HG03175 (cell line): ENCODE results near the gene HTRA3.

Experiments
- ATAC-seq: cut with Tn5 transposase; IDR thresholded peaks from one replicate; pipeline ENCODE4 v1.9.1; 2021; ENCODE audit warnings: mild to moderate bottlenecking, moderate library complexity; ENCODE audit not compliant: unreplicated experiment

The HTRA3 gene

DNA sequence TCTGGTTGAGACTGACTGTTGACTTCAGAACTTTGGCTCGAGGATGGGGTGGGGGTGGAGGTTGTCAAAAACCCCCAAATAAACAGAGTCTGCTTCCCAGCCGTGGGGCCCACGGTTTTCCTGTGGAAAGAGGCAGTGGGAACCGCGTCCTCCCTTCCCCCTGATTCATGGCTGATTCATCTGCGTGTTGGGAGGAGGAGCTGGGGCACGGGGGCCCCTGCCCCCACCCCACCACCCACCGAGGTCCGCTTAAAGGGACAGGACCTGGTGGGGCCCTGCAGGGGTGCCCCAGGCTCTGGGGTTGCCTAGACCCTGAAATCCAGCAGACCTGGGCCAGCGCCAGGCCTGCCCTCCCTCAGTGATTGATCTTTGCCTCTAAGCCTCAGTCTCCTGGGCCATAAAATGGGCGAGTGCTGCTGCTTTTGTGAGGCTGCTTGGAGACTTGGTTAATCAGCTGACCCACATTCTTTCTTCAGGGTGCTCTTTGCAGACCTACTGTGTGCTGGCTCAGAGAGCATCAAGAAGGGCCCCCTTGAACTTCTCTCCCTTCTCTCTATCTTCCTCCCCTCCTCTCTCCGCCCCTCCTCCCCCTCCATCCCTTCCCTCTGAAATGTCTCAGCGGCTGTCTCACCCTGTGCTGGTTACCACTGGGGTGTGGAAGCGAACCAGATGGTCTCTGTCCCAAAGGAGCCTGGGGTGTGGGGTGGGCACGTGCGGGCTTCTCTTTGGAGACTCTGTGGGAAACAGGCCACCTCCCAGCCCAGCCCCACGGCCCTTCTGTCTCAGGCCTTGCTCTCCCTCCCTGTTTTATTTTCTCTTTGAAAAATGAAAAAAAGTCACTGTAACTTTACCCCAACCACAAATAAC is 9.1 kb downstream of the HTRA3 start:
- ATAC-seq: no peak

DNA sequence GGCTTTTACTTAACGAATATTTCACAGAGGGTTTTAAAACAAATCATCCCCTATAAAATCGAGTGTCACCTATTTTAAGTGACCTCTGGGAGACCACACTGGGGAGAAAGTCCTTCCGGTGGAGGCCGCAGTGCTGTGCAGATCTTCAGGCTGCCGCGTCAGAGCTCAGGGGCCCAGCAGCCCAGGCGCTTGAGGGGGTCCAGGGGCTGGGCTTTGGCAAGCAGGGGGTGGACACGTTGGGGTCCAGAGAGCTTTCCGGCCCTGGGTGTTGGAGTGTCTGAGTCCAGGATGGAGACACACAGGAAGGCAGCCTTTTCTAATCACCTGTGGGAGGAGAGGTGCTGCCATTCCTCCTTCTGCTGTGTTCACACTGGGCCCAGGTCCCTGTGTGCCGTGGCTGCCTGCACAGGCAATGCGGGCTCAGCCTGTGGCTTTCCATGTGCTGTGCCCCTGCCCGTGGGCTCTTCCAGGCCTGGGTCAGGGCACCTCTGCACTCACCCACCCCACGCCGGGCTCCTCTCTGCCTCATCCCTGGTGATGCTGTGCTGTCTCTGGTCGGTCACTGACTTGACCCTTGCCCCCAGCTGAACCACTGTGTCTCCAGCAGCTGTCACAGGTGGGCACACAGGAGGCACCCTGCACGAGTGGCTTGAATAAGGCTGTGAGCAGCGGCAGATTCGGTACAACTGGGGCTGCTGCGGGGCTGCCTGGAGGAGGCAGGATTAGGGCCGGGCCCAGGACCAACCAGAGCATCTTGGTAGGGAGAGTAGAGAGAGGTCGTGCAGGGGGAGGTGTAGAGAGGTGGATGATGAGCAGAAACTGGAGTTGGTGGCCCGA is 10.0 kb downstream of the HTRA3 start:
- ATAC-seq: no peak

DNA sequence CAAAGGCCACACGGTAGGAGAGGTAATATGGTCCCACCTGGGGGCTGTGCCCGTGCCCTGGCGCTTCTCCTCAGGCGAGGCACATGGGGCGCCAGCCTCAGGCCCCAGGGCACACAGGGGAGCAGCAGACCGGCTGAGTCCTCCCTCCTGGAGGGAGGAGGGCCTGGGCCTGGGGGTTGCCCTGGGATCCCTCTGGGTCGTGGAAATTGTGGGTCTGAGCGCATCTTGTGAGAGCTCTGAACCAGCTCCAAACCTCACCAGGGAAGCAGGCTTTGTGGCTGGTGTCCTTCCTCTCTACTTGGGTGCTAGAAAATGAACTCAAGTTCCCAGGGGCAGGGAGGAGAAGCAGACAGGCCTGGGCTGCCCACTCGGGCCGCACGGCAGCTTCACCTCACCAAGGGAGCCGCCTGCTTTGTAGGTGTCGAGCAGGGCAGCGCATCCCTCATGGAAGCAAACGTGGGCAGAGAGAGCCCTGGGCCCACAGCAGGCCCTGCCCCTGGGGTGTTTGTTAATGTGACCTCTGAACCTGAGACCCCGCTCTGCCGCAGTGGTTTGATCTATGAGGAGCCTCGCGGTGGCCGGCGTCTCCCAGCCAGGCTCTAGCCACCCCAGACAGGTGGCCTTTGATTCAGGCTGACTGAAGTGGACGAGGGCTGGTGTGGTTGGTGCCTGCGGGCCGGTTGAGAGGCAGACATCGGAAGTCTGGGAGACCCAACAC is 10.8 kb downstream of the HTRA3 start:
- ATAC-seq: no peak

DNA sequence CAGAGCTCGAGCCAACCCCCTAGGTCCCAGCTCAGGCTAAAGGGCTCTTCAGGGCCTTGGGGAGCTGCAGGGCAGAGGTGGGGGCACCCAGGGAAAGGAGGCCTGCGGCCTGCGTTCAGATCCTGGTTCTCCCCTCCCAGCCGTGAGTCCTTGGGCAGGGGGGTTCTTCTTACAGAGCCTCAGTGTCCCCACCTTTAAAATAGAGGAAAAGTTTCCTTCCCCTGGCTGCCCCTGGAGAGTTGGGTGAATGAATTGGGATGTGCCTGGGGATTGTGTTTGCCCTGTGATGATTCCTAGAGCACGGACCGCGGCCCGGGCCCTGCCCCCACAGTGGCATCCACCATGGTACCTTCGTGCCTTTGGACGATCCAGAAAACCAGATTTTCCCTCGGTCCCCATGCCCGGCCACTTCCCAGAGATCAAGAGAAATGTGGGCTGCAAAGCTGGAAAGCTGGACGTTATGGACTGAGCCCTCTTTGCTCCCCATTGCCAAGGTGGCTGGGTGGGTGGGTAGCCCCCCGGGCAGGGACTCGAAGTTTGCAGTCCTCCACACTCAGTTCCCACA is 11.4 kb downstream of the HTRA3 start:
- ATAC-seq: no peak

DNA sequence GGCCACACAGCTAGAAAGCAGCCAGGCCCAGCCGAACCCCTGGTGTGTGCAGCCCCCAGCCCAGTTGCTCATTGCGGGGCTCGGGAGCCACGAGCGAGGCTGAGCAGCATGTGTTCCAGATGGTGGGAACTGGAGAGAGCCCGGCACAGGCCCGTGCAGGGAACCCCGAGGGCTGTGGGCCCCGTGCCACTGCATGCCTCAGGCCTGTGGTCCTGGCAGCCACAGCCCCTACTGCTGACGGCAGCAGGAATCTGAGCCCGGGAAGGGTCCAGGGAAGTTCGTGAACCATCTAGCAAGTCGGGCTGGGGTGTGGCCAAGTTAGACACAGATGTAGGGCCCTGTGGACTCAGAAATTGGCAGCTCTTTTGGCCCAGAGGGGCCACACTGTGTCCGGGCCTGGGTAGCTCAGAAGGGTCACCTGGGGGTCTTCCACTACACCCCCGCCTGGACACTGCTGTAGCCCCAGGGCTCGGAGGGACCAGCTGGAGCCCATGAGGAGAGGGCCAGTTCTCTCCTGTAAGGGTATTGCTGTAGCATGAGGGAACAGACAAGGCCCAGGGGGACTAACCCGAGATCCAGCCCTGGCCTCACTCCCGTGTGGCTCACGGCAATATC is 12.1 kb downstream of the HTRA3 start:
- no peak for ATAC-seq

DNA sequence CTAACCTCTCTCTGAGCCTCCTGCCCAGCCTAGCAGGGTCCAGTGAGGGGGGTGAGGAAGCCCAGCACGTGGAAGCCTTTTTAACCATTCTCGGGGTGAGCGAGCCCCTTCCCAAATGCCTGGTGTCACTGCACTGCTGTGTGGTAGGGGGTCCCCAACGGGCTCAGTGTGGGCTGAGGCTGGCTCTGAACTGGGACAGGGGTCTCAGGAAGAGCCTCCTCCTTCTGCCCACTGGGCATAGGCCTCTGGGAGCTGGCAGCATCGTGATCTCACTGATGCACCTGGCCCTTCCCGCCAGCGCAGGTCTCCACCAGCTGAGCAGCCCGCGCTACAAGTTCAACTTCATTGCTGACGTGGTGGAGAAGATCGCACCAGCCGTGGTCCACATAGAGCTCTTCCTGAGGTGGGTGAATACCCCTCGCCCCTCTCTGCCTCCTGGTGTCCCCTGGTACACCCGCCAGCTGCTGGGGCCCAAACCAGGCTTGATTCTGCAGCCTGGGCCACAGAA is 12.6 kb downstream of the HTRA3 start:
- ATAC-seq: no peak

DNA sequence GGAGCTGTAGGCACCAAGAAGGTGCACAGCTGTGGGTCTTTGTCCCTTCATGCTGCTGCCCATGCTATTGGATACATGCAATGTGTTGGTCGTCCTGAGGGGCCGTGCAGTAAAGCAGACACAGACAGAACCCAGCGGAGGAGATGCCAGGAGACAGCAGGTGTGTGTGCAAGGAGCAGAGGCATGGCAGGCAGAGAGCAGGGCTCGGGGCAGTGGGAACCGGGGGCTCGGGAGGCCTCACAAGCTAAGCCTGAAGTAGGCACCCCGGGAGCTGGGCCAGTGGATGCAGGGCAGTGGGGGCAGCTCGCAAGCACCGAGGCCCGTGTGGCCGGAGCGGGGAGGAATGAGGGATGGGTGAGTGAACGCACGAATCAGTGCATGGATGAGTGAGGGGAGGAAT is 13.2 kb downstream of the HTRA3 start:
- ATAC-seq: no peak

DNA sequence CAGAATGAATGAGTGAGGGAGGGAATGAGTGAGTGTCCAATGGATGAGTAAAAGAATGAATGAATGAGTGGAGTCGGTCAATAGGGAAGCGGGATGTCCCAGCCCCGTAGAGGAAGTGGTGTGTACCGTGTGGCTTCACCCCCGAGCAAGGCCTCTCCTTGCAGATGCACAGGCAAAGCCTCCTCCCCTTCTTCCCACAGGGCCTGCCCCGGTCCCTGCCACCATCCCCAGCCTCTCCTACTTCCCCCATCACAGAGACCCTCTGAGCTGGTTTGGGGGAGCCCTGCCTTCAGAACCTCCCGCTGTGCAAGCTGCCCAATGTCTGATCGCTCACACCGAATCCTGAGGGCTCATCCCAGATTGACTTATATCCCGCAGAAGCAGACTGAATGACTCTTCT is 13.6 kb downstream of the HTRA3 start:
- no peak for ATAC-seq

DNA sequence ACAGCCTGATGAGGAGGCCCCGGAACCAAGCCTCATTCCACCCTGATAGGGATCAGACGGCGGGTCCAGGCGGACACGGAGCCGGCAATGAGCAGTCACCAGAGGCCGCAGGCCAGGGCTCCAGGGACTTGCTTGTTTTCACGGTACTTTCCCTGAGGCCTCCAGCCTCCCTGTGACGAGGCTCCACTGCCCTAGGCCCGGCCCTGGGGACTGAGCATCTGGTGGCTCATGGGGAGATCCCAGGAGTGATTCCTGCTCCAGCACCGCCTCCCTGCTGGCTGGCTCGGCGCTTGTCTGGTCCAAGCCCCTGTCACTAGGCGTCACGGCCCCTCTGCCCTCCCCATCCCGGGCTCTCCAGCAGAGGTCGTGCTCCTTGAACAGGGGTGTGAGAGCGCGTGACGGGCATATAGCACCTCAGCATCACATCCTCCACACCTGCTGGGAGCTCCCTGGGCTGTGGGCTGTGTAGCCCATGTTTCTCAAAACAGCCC is 14.1 kb downstream of the HTRA3 start:
- ATAC-seq: no peak

DNA sequence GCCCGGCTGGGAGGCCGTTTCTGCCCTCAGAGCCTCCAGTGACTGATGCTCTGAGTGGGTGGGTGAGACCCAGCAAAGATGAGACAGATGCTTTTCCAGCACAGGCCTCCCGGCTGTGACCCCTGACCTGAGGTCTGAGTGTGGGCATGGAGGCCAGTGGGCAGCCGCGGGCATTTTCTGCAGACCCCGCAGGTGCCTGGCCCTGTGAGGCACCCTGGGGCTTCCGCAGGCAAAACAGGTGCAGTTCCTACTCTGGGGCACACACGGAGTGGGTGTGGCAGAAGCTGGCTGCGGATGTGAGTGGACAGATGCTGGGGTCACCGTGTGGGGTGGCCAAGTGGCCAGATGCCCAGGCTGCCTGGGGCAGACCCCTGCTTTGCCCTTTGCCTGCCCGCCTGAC is 14.8 kb downstream of the HTRA3 start:
- ATAC-seq: no peak

DNA sequence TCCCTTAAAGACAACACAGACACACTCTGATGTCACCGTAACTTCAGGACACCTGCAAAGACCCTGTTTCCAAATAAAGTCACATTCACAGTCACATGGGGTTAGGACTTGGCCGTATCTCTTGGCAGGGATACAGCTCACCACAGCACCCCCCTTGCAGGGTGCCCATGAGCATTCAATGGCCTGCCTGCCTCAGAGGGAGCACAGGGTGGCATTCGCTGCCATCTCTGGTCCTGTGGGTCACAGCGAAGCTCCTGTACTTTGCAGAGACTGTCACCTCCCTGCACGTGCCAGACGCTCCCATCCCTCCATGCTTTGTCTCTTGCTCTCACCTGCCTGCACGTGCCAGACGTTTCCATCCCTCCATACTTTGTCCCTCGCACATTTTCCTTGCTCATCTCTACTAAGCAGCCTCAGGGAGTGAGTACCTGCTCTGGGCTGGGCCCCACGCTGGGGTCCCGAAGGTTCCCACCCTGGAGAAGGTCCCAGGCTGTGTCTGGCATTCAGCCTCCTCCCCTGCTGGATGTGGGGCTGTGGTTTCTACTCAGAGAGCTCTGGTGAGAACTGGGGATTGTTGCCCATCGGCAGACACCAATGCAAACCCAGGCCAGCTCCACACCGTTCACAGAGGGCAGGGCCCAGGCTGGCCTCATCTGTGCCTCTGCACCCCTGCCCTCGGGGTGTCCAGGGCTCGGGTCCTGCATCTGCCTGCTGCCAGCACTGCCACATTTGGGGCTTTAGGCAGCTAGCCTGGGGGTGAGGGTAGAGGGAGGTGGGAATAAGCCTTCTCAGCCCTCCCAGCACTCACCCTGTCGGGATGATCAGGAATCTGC is 15.8 kb downstream of the HTRA3 start:
- ATAC-seq: no peak

DNA sequence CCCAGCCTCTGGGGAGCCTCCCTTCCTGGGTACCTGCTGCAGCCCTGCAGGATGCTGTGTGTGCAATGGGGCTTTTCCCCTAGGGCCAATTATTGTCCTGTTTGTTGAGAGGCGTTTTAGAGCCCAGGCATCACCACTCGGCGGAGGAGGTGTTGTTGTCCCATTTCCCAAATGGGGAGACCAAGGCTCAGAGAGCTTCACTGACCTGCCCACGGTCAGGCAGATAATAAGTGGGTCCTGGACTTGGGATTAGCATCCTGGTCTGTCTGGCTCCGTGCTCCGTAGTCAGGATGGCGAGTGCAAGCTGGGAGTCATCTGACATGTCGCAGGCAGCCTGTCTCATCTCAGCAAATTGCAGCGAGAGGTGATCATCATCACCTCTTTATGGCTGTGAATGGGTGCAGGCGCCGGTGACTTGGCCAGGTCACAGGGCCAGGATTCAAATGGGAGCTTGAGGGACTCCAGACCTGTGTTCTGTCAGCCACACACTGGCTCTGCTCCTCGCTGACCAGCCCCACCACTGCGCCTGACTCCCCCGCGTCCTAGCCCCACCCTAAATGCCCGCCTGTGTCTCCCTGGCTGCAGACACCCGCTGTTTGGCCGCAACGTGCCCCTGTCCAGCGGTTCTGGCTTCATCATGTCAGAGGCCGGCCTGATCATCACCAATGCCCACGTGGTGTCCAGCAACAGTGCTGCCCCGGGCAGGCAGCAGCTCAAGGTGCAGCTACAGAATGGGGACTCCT is 16.6 kb downstream of the HTRA3 start:
- ATAC-seq: no peak

DNA sequence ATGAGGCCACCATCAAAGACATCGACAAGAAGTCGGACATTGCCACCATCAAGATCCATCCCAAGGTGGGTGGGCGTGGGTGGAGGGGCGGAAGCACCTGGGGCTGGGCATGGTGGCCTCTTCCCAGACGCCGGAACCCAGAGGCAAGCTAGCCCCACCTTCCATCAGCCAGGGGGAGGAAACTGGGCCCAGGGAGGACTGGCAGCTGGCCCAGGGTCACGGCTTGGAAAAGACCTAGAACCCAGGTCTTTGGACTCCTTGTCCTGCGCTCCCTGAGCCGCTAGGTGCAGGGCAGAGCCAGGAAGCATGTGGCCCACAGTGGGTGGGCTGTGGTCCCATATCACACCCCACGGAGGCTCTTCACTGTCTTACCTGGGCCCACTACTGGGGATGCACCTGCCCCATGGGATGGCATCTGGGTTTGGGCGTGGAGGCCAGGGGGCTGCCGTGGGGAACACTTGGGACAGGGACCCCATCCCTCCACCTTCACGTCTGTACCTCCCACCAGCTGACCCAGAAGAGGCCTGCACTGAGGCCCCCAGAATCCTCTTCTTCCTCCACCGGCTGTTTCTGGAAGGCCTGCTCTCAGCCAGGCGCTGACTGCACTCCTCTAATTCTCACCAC is 17.3 kb downstream of the HTRA3 start:
- ATAC-seq: no peak

DNA sequence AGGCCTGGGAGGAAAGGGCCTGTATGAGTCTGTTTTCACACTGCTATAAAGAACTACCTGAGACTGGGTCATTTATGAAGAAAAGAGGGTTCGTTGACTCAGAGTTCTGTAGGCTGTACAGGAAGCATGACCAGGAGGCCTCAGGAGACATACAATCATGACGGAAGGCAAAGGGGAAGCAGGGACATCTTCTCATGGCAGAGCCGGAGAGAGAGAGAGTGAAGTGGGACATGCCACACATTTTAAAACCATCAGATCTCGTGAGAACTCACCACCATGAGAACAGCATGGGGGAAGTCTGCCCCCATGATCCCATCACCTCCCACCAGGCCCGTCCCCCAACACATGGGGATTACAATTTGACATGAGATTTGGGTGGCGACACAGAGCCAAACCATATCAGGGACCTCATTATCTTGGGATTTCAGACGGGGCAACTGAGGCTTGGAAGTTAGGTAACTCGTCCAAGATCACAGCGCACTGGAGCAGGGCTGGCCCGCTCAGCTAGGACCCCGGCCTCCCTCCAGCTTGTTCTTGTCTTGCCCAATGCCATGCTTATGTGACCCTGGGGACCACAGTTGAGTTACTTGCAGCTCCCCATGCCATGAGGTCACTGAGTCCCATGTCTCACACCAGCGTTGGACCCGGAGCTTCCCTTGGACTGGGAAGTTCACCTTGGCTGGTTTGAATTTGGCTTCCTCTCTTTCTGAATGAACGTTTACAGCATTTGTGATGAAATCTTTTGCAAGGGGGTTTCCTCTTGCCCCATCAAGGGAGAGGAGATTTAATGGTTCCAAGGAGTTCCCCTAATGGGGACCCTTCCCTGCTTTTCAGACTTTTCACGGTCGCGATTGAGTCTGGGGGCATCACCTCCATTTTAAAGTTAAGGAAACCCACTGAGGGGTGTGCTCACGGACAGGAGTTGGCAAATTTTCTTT is 18.1 kb downstream of the HTRA3 start:
- no peak for ATAC-seq

DNA sequence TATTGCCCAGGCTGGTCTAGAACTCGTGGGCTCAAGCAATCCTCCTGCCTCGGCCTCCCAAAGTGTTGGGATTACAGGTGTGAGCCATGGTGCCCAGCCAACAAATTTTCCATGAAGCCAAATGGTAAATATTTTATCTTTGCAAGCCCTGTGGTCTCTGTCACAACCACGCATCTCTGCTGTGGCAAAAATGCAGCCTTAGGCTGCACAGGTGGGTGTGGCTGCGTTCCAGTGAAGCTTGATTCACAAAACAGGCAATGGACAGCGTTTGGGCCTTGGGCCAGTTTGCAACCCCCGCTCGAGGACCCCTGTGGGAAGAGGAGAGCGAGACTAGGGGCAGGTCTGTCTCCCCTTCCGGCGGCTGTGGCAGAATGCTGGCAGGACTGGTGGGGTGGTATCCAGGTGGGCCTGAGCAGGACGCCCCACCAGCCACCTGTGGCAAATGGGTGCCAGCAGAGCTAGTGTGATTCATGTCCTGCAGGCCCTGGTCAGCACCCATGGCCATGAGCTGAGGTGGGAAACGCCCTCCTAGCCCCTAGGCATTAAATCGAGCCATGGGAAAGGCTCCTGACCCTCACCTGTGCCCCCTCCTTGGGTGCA is 19.7 kb downstream of the HTRA3 start:
- no peak for ATAC-seq

DNA sequence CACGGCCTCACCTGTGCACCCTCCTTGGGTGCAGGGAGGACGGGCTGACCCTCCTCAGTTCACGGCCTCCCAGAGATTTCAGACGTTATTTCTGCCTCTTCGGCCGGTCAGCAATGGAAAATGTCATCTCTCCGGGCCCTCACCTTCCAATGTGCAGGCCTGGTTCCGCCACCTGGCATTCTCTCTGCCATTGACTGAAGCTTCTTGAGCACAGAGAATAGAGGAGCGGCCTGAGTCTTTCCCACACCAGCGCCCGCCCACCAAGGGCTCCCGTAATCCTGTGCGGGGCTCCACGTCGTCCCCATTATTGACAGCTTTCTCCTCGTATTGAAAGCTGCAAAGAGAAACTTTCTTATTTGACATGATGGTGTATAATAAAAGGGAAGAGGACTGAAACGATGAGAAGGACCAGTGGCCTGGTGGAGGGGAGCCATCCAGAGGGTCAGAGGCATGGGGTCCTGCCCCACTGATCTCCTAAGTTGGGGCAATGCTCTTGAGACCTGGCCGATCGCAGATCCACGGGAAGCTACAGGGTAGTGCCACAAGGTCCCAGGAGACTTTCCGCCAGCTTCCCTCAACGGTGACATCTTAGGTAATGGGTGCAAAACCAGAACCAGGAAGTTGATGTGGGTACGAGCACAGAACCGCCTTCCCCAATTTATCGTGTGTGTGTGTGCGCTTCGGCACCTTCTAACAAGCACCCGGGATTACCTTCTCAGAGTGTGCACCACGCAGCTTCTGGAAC is 20.6 kb downstream of the HTRA3 start:
- no peak for ATAC-seq
